CD4-positive, alpha-beta T cell treated with Interferon alpha-2 for 1 hour (primary cell): ENCODE measurements around the gene PRRT3.
"Not testable (repeated sequence)": the region's sequence is repeated elsewhere in the genome, so short reads cannot be mapped to it uniquely, and the experiment has no call there.

Experiments
- DNase-seq, 2 donors: peaks; one replicate each; pipeline ENCODE4 v3.0.0-alpha.2; 2020 to 2022

The PRRT3 gene

DNA sequence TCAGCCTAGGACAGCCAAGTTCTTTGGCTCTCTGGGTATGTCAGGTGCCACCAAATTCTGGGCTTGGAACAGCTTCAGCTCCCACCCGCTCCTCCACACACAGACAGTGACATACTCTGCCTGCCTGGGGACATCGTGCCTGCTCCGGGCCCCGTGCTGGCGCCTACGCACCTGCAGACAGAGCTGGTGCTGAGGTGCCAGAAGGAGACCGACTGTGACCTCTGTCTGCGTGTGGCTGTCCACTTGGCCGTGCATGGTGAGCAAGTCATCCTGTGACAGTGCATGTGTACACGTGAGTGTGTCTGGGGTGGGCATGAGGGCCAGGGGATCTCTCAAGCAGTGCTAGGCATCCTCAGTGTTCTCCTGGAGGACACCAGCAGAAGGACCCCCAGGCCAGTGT, 34.4 kb downstream of the PRRT3 start:
- DNase-seq, result no peak

DNA sequence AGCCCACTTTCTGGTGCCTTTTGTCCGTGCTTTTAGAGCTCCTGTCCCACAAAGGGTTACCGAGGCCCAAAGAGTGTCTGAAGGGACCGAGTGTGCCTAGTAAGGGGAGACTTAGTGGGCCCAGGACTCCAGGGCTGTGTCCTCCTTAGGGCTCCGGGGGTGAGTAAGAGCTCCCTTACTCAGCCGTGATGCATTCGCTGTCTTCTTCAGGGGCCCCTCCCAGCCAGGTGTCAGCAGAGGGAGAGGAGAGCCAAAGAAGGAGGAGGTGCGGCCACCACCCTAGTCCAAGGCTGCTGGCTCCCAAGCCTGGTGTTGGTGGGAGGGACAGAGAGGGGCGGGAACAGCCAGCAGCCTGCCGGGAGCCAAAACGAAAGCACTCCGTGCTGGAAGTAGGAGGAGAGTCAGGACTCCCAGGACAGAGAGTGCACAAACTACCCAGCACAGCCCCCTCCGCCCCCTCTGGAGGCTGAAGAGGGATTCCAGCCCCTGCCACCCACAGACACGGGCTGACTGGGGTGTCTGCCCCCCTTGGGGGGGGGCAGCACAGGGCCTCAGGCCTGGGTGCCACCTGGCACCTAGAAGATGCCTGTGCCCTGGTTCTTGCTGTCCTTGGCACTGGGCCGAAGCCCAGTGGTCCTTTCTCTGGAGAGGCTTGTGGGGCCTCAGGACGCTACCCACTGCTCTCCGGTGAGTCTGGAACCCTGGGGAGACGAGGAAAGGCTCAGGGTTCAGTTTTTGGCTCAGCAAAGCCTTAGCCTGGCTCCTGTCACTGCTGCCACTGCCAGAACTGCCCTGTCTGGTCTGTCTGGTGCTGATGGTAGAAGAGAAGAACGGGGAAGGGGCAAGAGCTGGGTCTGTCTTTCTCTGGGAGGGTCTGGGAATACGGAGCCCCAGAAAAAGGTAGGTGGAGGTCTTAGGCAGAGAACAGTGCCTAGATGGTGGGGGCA, 35.2 kb downstream of the PRRT3 start, which contains the start of gene IL17RC:
Gene IL17RC, plus strand, starts transcription at position 365 of the 947 bp plus-strand sequence. Its CDS starts 218 bp downstream, at position 583.
- peak in 1 of 2 donors; percentile 11 for DNase-seq

DNA sequence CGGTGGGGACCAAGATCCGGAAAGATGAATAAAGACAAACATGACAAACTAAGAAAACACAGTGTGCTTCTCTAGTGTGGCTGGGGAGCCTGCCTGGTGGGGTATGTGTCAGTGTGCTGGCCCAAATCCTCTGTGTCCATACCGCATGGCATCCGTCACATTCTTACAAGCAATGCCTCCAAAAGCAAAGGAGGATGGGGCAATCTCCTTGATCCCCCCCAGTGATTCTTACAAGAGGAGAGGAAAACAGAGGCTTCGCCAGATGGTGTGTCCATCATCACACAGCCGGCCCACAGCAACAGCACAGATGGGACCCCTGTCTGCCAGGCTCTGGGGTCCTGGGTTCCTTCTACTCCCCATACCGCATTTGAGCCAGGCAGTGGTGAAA, 35.9 kb downstream of the PRRT3 start:
- no peak for DNase-seq

DNA sequence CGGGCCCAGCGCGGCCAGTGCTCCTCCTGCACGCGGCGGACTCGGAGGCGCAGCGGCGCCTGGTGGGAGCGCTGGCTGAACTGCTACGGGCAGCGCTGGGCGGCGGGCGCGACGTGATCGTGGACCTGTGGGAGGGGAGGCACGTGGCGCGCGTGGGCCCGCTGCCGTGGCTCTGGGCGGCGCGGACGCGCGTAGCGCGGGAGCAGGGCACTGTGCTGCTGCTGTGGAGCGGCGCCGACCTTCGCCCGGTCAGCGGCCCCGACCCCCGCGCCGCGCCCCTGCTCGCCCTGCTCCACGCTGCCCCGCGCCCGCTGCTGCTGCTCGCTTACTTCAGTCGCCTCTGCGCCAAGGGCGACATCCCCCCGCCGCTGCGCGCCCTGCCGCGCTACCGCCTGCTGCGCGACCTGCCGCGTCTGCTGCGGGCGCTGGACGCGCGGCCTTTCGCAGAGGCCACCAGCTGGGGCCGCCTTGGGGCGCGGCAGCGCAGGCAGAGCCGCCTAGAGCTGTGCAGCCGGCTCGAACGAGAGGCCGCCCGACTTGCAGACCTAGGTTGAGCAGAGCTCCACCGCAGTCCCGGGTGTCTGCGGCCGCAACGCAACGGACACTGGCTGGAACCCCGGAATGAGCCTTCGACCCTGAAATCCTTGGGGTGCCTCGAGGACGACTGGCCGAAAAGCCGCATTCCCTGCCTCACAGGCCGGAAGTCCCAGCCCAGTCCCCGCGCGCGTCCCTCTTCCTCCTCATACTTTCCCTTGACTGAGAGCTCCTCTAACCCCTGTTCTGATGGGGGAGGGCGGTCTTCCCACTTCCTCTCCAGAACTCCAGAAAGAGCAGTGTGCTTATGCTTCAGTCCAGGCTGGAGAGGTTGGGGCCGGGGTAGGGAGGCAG, 36.7 kb downstream of the PRRT3 start:
- DNase-seq, result peak in 1 of 2 donors; percentile 38

DNA sequence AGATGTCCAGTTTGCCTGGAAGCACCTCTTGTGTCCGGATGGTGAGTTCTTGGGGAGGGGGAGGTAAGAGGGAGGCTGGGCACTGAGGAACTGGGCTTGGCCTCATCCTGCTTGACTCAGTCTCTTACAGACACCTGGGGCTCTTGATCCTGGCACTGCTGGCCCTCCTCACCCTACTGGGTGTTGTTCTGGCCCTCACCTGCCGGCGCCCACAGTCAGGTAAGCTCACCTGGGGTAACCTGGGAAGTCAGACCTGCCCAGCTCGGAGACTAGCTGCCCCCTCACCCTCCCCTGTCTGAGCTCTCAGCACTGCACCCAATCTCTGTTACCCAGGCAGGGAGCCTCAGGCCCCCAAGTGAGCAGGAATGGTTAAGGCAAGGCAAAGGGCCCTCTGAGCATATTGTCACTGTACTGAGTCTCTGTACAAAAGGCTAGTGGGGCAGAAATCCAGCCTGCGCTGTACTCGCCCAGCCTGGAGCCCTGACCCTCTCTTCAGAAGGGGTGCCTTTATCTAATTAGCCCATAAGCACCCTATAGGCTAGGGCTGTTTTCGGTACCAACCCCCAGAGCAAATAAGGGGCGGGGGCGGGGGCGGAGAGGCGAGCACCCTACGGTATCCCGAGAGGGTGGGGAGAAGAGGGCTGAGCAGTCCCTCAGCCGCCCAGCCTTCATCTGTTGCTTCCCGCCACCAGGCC, 37.5 kb downstream of the PRRT3 start:
- DNase-seq, result no peak

DNA sequence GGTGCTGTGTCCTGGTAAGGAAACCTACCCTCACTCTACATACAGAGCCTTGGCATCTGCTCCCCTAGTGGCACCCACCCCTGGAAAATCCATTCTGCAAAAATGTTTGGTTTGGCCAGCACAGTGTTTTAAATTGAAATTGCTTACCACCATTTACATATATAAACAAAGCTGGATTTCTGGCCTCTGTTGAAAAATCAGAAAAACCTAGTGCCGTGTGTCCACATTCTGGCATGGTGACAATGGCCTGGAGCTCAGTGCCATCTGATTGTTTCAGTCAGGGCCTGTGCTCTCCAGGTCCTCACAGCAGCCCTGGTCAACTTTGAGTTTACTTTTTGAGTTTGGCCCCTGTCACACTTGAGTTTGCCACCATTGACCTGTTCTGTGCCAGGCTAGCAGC, 38.2 kb downstream of the PRRT3 start:
- DNase-seq, result no peak

DNA sequence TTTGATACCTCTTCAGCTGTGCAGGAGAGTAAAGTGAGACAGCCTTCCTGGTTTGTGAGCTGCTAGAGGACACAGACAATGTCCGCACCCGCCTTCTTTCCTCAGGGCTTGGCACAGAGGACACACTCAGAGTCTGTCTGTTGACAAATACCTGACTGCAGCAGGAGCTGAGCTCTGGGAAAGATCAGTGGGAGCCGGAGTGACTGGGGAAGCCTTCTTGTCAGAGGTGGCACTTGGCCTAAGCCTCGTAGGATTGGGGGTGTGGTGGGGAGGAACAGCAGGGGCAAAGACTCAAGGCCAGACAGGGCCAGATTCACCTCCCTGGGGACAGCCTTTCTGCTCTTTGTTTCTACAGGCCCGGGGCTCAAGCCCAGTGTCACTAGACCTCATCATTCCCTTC, 38.6 kb downstream of the PRRT3 start:
- no peak for DNase-seq

DNA sequence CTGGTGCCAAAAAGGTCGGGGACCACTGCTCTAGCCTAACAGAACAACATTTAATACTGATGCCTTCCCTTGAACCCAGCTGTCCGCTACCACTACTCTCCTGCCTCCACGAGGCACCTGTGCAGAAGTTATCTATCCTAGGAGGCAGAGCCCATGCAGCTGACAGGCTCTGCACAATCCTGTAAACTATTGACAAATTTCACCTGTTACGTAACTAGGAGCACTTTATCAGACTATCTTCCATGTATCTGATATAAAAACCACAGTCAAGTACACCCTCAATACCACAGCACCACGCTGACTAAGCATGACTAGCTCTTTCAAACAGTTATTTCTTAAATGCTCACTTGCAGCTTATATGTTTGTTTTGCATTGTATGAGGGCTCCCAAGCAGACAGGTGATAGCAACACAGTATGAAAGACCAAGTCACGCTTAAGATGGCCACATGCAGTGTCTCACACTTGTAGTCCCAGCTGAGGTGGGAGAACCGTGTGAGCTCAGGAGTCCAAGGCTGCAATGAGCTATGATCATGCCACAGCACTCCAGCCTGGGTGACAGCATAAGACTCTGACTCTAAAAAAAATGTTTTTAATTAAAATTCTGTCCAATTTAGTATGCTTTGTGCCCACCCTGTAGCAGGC, 39.8 kb downstream of the PRRT3 start:
- peak in 1 of 2 donors; percentile 37 for DNase-seq

DNA sequence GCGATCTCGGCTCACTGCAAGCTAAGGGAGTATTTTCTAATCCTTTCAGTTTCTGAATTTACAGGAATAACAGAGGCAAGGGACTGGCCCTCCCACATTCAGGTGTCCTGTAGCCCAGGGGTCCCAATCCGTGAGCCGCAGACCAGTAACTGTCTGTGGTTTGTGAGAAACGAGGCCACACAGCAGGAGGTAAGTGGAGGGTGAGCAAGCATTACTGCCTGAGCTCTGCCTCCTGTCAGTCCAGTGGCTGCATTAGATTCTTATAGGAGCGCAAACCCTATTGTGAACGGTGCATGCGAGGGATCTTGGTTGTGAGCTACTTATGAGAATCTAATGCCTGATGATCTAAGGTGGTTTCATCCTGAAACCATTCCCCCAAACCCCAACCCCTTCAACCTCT, 40.3 kb downstream of the PRRT3 start:
- DNase-seq, result no peak

DNA sequence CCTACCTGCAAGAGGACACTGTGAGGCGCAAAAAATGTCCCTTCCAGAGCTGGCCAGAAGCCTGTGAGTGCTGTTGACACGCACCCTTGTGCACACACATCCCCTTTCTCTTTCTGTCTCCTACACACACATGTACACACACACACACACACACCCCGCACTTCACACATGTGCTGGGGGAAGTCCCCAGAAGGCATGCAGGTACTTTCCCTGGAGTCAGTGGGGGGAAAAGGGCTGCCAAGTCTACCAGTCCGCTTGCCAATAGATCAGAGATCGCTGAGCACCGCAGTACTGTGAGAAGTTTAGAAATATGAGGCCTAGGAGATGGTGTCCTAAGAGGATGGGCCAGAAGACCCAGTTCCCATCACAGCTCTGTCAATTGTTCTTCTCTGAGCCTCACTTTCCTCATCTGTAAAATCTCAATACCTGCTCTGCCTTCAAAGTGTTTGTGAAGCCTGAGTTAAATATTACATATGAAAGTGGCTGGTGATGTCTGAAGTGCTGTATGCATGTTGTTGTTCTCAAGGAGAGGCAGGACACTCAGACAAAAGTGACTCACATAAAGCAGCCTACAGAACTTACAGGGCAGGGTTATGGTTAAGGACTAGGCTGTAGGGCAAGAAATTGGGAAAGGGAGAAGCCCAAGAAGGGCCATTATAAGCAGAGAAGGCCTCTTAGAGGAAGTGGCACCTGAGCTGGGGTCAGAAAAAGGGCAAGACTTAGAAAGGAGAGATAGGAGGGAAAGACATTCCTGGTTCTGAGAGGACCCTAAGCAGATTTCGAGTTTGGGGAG, 42.8 kb downstream of the PRRT3 start:
- DNase-seq, result peak in 1 of 2 donors; percentile 24

DNA sequence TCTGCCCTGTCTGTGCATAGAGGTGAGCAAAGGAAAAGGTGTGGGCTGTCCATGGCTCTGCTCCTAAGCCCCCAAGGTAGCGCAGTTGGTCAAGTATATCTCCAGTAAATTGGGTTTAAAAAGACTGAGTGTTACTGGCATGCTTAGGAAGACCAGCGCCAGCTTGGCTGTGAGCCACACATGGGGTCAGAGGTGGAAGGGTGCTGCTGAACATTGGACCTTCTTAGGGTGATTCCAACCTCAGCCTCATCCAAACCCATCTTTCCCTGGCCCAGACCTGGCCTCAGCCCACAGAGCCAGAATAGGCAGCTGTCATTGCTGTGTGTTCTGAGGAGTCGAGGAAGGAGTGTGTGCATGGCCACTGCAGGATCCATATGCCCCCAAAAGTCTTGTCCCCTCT, 43.9 kb downstream of the PRRT3 start:
- DNase-seq, result no peak

DNA sequence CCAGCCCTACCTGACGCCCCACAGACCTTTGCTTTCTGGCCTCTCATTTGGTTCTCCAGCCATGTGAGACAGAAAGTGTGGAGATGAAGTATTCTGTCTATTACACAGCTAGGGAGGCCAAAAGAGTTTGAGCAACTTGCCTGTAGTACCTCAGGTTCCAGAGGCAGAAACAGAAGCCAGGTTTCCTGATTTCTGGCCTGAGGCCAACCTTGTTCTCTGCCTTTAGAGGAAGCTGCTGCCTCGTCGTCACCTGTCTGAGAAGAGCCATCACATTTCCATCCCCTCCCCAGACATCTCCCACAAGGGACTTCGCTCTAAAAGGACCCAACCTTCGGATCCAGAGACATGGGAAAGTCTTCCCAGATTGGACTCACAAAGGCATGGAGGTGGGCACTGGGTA, 45.7 kb downstream of the PRRT3 start:
- DNase-seq, result no peak

DNA sequence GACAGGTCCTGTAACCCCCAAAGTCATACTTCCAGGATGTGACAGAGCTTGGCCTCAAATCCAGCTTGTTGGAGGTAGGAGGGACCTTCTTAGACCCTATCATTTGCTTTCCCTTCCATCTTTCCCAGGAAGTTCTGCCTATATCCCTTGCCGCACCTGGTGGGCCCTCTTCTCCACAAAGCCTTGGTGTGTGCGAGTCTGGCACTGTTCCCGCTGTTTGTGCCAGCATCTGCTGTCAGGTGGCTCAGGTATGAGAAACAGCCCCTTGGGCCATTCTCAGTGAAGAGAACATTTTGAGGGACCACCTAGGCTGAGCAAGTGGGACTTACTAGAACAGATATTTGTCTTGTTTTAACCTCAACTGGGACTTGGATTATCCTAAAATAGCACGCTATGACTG, 48.3 kb downstream of the PRRT3 start:
- DNase-seq, result no peak

DNA sequence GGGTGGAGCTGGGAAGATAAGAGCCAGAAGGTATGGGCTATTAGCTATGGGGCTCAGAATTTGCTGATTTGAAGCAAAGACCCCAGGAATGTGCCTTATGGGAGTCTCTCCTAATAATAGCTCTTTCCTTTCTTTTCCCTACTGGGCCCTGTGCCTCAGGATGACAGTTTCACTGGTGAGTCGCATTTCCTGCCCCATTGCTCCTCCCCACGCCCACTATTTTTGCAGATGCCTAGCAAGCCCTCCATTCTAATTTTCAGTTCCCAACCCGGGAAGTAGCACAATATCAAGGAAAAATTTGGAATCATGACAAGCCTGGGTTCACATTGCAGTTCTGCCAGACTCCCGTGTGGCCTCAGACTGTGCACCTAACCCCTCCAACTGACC, 49.0 kb downstream of the PRRT3 start:
- no peak for DNase-seq

DNA sequence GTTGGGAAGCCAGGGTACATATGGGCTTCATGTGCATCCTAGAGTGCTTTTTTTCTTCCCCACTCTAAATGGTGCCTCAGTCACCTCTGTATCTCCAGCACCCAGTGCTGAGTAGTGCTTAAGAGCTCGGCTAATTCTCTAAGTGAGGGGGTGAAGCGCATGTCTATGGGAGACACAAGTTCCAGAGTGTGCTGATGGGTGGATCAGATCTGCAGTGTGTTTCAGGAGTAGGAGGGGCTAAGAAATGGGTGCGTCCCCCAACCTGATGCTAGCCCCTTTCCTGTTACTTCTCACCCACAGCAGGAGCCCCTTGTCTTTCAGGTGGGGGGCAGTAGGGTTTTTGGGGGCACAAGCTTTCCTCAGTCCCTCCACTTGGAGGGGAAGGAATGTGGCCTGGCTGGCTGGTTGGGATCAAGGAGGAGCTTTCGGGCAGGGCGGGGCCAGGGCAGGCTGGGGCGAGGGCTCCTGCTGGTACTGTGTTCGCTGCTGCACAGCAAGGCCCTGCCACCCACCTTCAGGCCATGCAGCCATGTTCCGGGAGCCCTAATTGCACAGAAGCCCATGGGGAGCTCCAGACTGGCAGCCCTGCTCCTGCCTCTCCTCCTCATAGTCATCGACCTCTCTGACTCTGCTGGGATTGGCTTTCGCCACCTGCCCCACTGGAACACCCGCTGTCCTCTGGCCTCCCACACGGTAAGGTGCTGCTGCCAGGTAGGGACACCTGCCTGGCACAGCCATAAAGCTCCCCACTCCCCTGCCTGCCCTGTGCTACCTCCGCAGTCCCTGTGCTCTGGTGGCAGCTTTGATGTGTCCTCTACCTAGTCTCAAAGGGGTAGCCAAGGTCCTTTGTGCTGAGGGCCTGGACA, 49.6 kb downstream of the PRRT3 start, which contains the start of gene IL17RE:
Gene IL17RE, plus strand, starts transcription at position 477 of the 866 bp plus-strand sequence. Its CDS starts 85 bp downstream, at position 562.
- no peak for DNase-seq

DNA sequence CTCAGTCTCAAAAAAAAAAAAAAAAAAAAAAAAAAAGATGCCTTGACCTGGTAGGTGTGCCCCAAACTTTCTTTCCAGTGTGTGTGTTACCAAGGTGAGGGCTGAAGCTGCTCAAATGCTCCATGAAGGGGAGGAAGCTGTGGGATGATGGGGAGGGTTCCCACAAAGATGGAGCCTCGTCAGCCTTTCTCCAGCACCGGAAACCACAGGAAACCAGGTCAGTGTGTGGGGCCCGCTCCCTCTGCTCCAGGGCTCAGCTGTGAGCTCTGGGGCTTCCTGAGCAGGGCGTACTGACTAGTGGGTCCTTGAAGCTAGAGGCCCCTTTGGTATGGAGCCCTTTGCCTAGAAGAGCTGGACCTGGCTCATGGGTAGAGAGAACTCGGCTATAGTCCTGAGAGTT, 50.2 kb downstream of the PRRT3 start:
- DNase-seq, result peak in 1 of 2 donors; percentile 45

DNA sequence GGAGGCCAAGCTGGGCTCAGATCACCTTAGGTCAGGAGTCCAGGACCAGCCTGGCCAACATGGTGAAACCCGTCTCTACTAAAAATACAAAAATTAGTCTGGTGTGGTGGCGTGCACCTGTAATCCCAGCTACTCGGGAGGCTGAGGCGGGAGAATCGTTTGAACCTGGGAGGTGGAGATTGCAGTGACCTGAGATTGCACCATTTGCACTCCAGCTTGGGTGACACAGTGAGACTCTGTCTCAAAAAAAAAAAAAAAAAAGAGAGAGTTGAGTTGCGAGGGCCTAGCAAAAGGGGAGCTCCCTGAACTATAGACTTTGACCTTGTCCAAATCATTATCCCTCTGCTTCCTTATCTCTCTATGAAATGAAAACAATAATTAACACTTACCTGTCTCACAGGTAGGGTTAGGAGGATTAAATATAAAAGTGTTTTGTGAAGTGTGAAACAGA, 51.2 kb downstream of the PRRT3 start:
- not testable (repeated sequence) for DNase-seq

DNA sequence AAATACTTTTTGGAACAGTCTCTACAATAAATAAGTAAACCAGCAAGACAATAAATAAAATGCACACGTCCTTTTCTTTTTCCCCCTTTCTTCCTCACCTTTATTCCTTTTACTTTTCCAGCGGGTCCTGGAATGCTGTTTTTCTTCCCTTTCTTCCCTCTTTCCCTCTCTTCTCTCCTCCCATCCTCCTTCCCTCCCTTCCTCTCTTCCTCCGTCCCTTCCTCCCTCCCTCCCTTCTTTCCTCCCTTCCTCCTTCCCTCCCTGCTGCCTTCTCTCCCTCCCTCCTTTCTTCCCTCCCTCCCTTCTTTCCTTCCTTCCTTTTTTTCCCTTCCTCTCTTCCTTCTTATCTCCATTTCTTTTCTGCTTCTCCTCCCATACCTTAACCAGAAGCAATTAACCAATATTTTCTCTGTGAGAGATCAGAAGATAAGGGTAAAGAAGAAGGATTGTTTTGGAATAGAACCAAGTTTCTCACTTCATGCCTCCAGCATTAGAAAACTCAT, 52.9 kb downstream of the PRRT3 start:
- no peak for DNase-seq

DNA sequence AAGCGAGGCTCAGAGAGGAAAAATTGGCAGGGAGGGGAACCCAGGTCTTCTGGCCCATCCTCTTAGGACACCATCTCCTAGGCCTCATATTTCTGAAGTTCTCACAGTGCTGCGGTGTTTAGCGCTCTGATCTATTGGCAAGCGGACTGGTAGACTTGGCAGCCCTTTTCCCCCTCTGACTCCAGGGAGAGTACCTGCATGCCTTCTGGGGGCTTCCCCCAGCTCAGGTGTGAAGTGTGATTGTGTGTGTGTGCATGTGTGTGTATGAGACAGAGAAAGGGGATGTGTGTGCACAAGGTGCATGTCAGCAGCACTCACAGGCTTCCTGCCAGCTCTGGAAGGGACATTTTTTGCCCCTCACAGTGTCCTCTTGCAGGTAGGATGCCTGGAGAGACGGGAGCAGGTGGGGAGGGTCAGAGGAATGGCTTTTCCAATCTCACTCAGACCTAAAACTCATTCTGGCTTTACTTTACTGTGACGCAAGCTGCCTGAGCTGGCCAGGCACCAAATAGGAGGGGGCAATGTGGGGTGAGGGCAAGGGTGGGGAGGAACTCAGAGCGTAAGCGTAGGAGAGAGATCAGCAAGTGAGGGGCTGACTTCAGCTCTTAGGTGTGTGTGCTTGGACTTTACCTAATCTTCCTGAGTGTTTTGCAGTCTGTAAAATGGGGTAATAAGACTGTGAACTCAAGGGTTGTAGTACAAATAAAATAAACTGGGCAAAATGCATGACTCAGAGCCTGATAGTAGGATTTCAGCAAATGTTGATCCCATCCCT, 53.6 kb downstream of the PRRT3 start:
- DNase-seq, result no peak
